K562 (cell line): ENCODE results near the gene SRCAP. TPM values are rescaled to one million over a fixed set of nuclear protein-coding genes. Genes with fewer than 3 reads are reported as not detected.
"Not testable (repeated sequence)": the region's sequence is repeated elsewhere in the genome, so short reads cannot be mapped to it uniquely, and the experiment has no call there.

Source experiments
- ATAC-seq: fragments of 200-7000 bp; cut with Tn5 transposase; 3 replicates; pipeline ENCODE4 v1.9.1; 2020; ENCODE audit warnings: moderate library complexity
- BruUV-seq: library from RNA; stranded (reverse); fragments of 400-500 nt; replicated peaks from 2 replicates; lab custom pipeline; 2021; lab: Mats Ljungman, UMichigan
- CTCF ChIA-PET: fragments of 300-600 bp; formaldehyde crosslinking; extraction: SDS; loops from one replicate; lab custom pipeline; 2021; ENCODE audit warnings: low intra/inter-chr PET ratio; lab: Yijun Ruan, JAX
- POLR2A ChIA-PET: fragments of 300-600, 350-650 bp; sonication (Branson Sonifier 250); formaldehyde crosslinking; extraction: SDS; loops from one replicate; lab custom pipeline; 2021; ENCODE audit warnings: antibody characterized with exemption, inconsistent platforms; lab: Yijun Ruan, JAX
- DNase-seq, 4 experiments: peaks; one replicate each; pipeline versions ENCODE4 v3.0.0 to v3.0.0-alpha.2; 2011 to 2018; ENCODE audit warnings: low spot score in 3 of 4, mixed read lengths in 3 of 4; ENCODE audit errors: extremely low read depth in 1 of 4
- FAIRE-seq: peaks from 2 replicates; lab custom pipeline; 2011; peaks lifted over from hg19 to GRCh38; lab: Jason Lieb, UNC
- H2AFZ ChIP-seq: 2 replicates; pipeline ENCODE4 v1.6.0; 2011; ENCODE audit warnings: low read depth, low read length, control low read depth, inconsistent platforms
- H3K27ac ChIP-seq: fragments of 200-600 bp; 3 replicates; pipeline ENCODE4 v1.8.0; 2011; ENCODE audit warnings: low read depth, mild to moderate bottlenecking, control low read depth, inconsistent platforms, low read length, moderate library complexity, mixed read lengths; ENCODE audit errors: extremely low read depth
- H3K27me3 ChIP-seq, 2 experiments: fragments of 300-600 bp in 1 of 2; 2 replicates in 1 of 2; 3 replicates in 1 of 2; pipeline versions ENCODE4 v1.6.0 to v1.8.0; 2011; ENCODE audit warnings: inconsistent platforms in 2 of 2, low read length in 2 of 2, mild to moderate bottlenecking in 1 of 2, mixed read lengths in 1 of 2, moderate library complexity in 1 of 2; ENCODE audit not compliant: control insufficient read depth in 2 of 2, insufficient read depth in 2 of 2
- H3K36me3 ChIP-seq: fragments of 300-600 bp; 3 replicates; pipeline ENCODE4 v1.8.0; 2011; ENCODE audit warnings: mild to moderate bottlenecking, low read length, inconsistent platforms; ENCODE audit not compliant: control insufficient read depth, insufficient read depth
- H3K4me1 ChIP-seq, 2 experiments: fragments of 200-600 bp in 1 of 2; replicated peaks in 1 of 2; 2 replicates in 1 of 2; 3 replicates in 1 of 2; pipeline versions ENCODE4 v1.5.1 to v1.8.0; 2011; ENCODE audit warnings: inconsistent platforms in 2 of 2, low read length in 2 of 2, mild to moderate bottlenecking in 1 of 2, mixed read lengths in 1 of 2, moderate library complexity in 1 of 2; ENCODE audit not compliant: control insufficient read depth in 2 of 2, insufficient read depth in 2 of 2
- H3K4me2 ChIP-seq: 2 replicates; pipeline ENCODE4 v1.6.1; 2011; ENCODE audit warnings: low read length, control low read depth, inconsistent platforms, mixed read lengths; ENCODE audit not compliant: insufficient read depth
- H3K4me3 ChIP-seq: fragments of 200-600 bp; sonication (generic), shearing (Covaris generic); 2 replicates; pipeline ENCODE4 v1.5.1; 2016; ENCODE audit warnings: control low read depth, inconsistent platforms
- H3K79me2 ChIP-seq: fragments of 200-600 bp; 3 replicates; pipeline ENCODE4 v1.8.0; 2011; ENCODE audit warnings: low read length, inconsistent platforms; ENCODE audit not compliant: control insufficient read depth, insufficient read depth
- H3K9ac ChIP-seq, 2 experiments: 2 replicates each; pipeline versions ENCODE4 v1.6.0 to v1.6.1; 2011; ENCODE audit warnings: low read depth in 2 of 2, low read length in 2 of 2, control low read depth in 1 of 2, inconsistent platforms in 1 of 2, mild to moderate bottlenecking in 1 of 2, mixed read lengths in 1 of 2; ENCODE audit not compliant: insufficient read depth in 1 of 2
- H3K9me1 ChIP-seq: one replicate; pipeline ENCODE4 v1.6.0; 2011; ENCODE audit warnings: inconsistent platforms, mild to moderate bottlenecking, low read length, moderate library complexity; ENCODE audit not compliant: control insufficient read depth, insufficient read depth
- H3K9me3 ChIP-seq: replicated peaks from 2 replicates; pipeline ENCODE4 v1.5.1; 2011; ENCODE audit warnings: low read depth, low read length, inconsistent platforms; ENCODE audit not compliant: control insufficient read depth, insufficient read depth
- H4K20me1 ChIP-seq: replicated peaks from 2 replicates; pipeline ENCODE4 v1.6.1; 2011; ENCODE audit warnings: low read length, inconsistent platforms, mixed read lengths; ENCODE audit not compliant: control insufficient read depth, insufficient read depth
- BCOR ChIP-seq: fragments of 450-650 bp; IDR thresholded peaks from 2 replicates; pipeline ENCODE4 v1.6.1; 2016
- CBFB ChIP-seq: sonication (generic); formaldehyde crosslinking; IDR thresholded peaks from 2 replicates; pipeline ENCODE4 v1.4.0; 2020; ENCODE audit warnings: mild to moderate bottlenecking, missing genetic modification reagents
- CCAR2 ChIP-seq: fragments of 200-400 bp; formaldehyde crosslinking; IDR thresholded peaks from 2 replicates; pipeline ENCODE4 v1.6.1; 2017; ENCODE audit warnings: mild to moderate bottlenecking, low read depth, low read length
- KLF13 ChIP-seq: fragments of 450-650 bp; IDR thresholded peaks from 2 replicates; pipeline ENCODE4 v1.6.1; 2016; ENCODE audit warnings: missing genetic modification characterization, low read depth, mild to moderate bottlenecking, missing compliant biosample characterization, moderate library complexity, borderline replicate concordance
- PHTF2 ChIP-seq: fragments of 250-450 bp; sonication (Bioruptor Pico); IDR thresholded peaks from 2 replicates; pipeline ENCODE4 v1.5.0; 2021; ENCODE audit warnings: mild to moderate bottlenecking
- RBM25 ChIP-seq: fragments of 200-400 bp; formaldehyde crosslinking; IDR thresholded peaks from 2 replicates; pipeline ENCODE4 v1.6.1; 2018; ENCODE audit warnings: low read length, low read depth, moderate library complexity; ENCODE audit not compliant: severe bottlenecking
- SETDB1 ChIP-seq: IDR thresholded peaks from one replicate; pipeline ENCODE4 v1.6.1; 2012; ENCODE audit warnings: low read length, control low read depth, inconsistent platforms
- SMC3 ChIP-seq: conservative IDR thresholded peaks from 2 replicates; pipeline ENCODE4 v1.6.1; 2011; ENCODE audit warnings: low read depth, low read length, improper control_type of control experiment; ENCODE audit not compliant: insufficient read depth
- ZNF76 ChIP-seq: fragments of 250-450 bp; sonication (Bioruptor Pico); IDR thresholded peaks from 2 replicates; pipeline ENCODE4 v1.4.0; 2020; ENCODE audit warnings: mild to moderate bottlenecking, moderate library complexity, borderline replicate concordance
- WGBS: fragments of 100-300 bp; shearing (Covaris generic); methylation state at CpG from one replicate; pipeline ENCODE4 v1.1.6; 2016; ENCODE audit warnings: low coverage, mixed read lengths; ENCODE audit not compliant: insufficient coverage; ENCODE audit errors: missing lambda C conversion rate; 5-methylcytosine and 5-hydroxymethylcytosine counted together
- in situ Hi-C: fragments of 300-500 bp; cut with MboI; formaldehyde crosslinking; loops from 4 replicates; pipeline ENCODE4 v1.15.0; 2018; ENCODE audit warnings: inconsistent platforms, mixed read lengths
- intact Hi-C: fragments of 100-400 bp; cut with micrococcal nuclease; formaldehyde crosslinking; loops from 2 replicates; pipeline ENCODE4 v1.14.2; 2022
- polyA plus RNA-seq, 8 experiments: library from polyadenylated mRNA; depleted of rRNA in 4 of 8; stranded (reverse) in 5 of 8; unstranded in 3 of 8; fragments of >200 nt; fragmentation: Nextera tagmentation in 2 of 8; fragmentation: Illumina TruSeq in 1 of 8; extraction: Ambion mirVana in 2 of 8; extraction: Trizol in 1 of 8; gene quantifications; 2 replicates each; pipeline versions ENCODE4 v1.2.1 to v1.2.3, GENCODE V29; 2011 to 2014; ENCODE audit warnings: inconsistent platforms in 1 of 8, missing spikeins in 1 of 8
- total RNA-seq, 7 experiments: library from RNA; depleted of rRNA in 6 of 7; stranded (reverse); fragments of >200 nt in 6 of 7; fragmentation: Illumina TruSeq in 2 of 7; extraction: Trizol in 2 of 7; gene quantifications; 2 replicates each; pipeline versions ENCODE4 v1.2.1 to v1.2.3, GENCODE V29; 2011 to 2021; ENCODE audit warnings: low replicate concordance in 1 of 7
- TF ChIP-seq, protein P1 (sequence below): fragments of 450-650 bp; conservative IDR thresholded peaks from 2 replicates; pipeline ENCODE4 v1.6.1; 2016; ENCODE audit warnings: missing genetic modification characterization, low read depth, mild to moderate bottlenecking, missing compliant biosample characterization, moderate library complexity
- TF ChIP-seq, protein P2 (sequence below): fragments of 250-450 bp; sonication (Bioruptor Pico); IDR thresholded peaks from 2 replicates; pipeline ENCODE4 v1.5.0; 2022; ENCODE audit warnings: mild to moderate bottlenecking

The SRCAP gene
- total and polyA plus RNA-seq, 9 of the 15 experiments (the other 6 are each of a cell fraction or from before 2014, with no cell fraction given): 0.21 to 62.6 (median 5.8) TPM

DNA sequence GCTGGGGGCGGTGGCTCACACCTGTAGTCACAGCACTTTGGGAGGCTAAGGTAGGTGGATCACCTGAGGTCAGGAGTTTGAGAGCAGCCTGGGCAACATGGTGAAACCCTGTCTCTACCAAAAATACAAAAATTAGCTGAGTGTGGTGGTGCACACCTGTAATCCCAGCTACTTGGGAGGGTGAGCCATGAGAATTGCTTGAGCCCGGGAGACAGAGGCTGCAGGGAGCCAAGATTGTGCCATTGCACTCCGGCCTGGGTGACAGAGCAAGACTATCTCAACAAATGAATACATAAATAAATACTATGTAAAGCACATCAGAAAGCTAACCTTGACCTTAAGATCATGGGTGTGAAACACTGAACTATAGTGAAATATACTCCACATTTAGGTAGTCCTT, 2.3 kb upstream of the SRCAP start:
- POLR2A ChIA-PET: interaction anchor here (0.6 to 1.8 kb wide), 7 partner anchors 9 to 110 kb away, joined by 3 to 5 read pairs (median 3); no protein-coding TSS in a partner anchor

DNA sequence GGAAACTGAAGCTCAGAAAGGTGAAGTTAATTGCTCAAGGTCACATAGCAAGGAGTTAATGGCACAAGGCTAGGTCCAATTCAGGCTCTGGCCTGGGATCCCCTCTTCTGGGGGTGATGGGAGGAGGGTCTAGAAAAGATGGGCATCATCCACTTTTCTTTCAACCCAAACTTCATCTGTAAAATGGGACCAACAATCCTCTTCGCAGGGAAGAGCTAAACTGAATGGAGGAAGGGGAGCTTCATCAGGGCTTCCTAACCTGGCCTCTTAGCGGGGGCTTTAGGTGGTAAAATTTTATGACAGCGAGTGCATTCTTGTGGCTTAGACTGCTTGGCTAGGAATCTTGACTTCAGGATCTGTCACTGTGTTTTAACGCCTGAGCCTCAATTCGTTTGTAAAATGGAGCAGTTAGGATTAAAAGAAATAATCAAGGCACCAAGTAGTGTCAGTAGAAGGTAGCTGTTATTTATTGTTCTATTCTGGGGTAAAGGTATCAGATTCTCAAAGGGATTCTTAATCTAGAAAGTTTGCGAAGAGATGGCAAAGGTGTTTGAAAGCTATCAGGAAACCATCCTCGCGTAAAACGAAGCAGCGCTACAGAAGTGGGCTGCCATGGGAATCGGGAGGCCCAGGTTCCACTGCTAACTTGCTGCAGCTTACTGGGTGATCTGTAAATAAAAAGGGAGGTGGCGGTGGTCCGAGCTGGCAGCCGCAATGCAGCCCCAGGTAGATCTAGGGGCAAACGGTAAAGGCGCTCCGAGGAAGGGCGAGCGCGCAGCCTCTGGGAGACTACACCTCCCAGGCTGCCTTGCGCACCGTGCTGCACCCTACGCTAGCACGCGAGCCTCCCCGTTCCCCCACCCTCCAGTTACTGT, 1.5 kb upstream of the SRCAP start:
- H2AFZ ChIP-seq: peak overlapping the region; percentile 99
- ATAC-seq: peak; percentile 92
- peaks cover 37% of the 10 kb centered on the region for H3K79me2 ChIP-seq
- ChIA-PET CTCF (no interaction called here), POLR2A (interaction anchor here (0.6 to 1.8 kb wide), 10 partner anchors 8 to 267 kb away, joined by 3 to 5 read pairs (median 3); partner anchors contain the start of gene PRR14)
- peak; percentile 27 to 91 (median 86) for DNase-seq
- H3K9me3 ChIP-seq: no peaks in the 10 kb centered on the region
- BruUV-seq: TSS peak; percentile 76
- intact Hi-C loops (loop anchor here (2.0 to 10.0 kb wide), 3 partner anchors 39 to 163 kb away; partner anchors contain the start of genes FBRS and ZNF747), in situ Hi-C loops (no loop called here)
- H3K9me1 ChIP-seq: no peaks in the 10 kb centered on the region
- peak overlapping the region; percentile 95 for H3K4me2 ChIP-seq
- peak overlapping the region; percentile 99 to 100 for H3K9ac ChIP-seq
- peaks cover 30% of the 10 kb centered on the region for H3K36me3 ChIP-seq
- H3K27me3 ChIP-seq: no peaks in the 10 kb centered on the region
- FAIRE-seq: peak; percentile 95
- 9% methylated on average over 26 of the region's 26 CpGs for WGBS
- H3K4me3 ChIP-seq: peak overlapping the region; percentile 82
- 0 out of 2 replicates have a peak, but pooled peaks cover 7% of the 10 kb centered on the region for H4K20me1 ChIP-seq
- H3K4me1 ChIP-seq: peaks cover 27 to 29% of the 10 kb centered on the region in 2 experiments
- H3K27ac ChIP-seq: peak overlapping the region; percentile 100
- TF ChIP-seq PHTF2 (CRISPR knock-in tag) (no peak), KLF13 (no peak), SETDB1 (no peak), CCAR2 (no peak), ZNF76 (CRISPR knock-in tag) (no peak), SMC3 (no peak), CBFB (CRISPR knock-in tag) (0 out of 2 replicates have a peak, but pooled peaks have one; percentile 26)
- TF ChIP-seq, protein P1, sequence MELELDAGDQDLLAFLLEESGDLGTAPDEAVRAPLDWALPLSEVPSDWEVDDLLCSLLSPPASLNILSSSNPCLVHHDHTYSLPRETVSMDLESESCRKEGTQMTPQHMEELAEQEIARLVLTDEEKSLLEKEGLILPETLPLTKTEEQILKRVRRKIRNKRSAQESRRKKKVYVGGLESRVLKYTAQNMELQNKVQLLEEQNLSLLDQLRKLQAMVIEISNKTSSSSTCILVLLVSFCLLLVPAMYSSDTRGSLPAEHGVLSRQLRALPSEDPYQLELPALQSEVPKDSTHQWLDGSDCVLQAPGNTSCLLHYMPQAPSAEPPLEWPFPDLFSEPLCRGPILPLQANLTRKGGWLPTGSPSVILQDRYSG (tag): no peak
- TF ChIP-seq, protein P2, sequence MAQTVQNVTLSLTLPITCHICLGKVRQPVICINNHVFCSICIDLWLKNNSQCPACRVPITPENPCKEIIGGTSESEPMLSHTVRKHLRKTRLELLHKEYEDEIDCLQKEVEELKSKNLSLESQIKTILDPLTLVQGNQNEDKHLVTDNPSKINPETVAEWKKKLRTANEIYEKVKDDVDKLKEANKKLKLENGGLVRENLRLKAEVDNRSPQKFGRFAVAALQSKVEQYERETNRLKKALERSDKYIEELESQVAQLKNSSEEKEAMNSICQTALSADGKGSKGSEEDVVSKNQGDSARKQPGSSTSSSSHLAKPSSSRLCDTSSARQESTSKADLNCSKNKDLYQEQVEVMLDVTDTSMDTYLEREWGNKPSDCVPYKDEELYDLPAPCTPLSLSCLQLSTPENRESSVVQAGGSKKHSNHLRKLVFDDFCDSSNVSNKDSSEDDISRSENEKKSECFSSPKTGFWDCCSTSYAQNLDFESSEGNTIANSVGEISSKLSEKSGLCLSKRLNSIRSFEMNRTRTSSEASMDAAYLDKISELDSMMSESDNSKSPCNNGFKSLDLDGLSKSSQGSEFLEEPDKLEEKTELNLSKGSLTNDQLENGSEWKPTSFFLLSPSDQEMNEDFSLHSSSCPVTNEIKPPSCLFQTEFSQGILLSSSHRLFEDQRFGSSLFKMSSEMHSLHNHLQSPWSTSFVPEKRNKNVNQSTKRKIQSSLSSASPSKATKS (CRISPR knock-in tag): no peak

More for the DNA sequence above, 2.3 kb upstream of the SRCAP start:
- Histone ChIP-seq H3K36me3 (peaks cover 24% of the 10 kb centered on the region), H3K79me2 (peaks cover 32% of the 10 kb centered on the region), H3K4me1 (peaks cover 34 to 37% of the 10 kb centered on the region in 2 experiments)
- H3K9ac ChIP-seq, H4K20me1 ChIP-seq, H3K27ac ChIP-seq, in situ Hi-C loops, H3K27me3 ChIP-seq, H3K9me1 ChIP-seq, DNase-seq, H3K4me2 ChIP-seq, H3K9me3 ChIP-seq, H3K4me3 ChIP-seq, ATAC-seq, H2AFZ ChIP-seq, BruUV-seq, FAIRE-seq, CTCF ChIA-PET: not testable (repeated sequence)
- peak; percentile 14 for TF ChIP-seq RBM25
- TF ChIP-seq BCOR: 0 out of 2 replicates have a peak, but pooled peaks have one; percentile 38
- intact Hi-C loops: loop anchor here (10.0 kb wide), 1 partner anchor 162 kb away; the partner anchor contains the start of gene ZNF747
- WGBS: 97% methylated on average over 3 of the region's 3 CpGs
